Spleen (tissue), 7 donors: Measurements from ENCODE around the gene NRXN2.

ENCODE experiments used
- POLR2A ChIP-seq, 3 donors: fragments of 450-650 bp; IDR thresholded peaks; one replicate each; pipeline ENCODE4 v1.5.1; 2017; ENCODE audit warnings: antibody characterized with exemption in 3 of 3, mild to moderate bottlenecking in 1 of 3
- TF ChIP-seq, protein P1 (sequence below), 11 experiments: fragments of 200-600 bp in 7 of 11; fragments of 450-650 bp in 4 of 11; sonication (generic) in 4 of 11; IDR thresholded peaks in 8 of 11; conservative IDR thresholded peaks in 3 of 11; 1 replicate in 7 of 11; 2 replicates in 4 of 11; pipeline versions ENCODE4 v1.4.0 to v1.8.0; 2016 to 2021; ENCODE audit warnings: antibody characterized with exemption in 11 of 11, inconsistent platforms in 4 of 11, mild to moderate bottlenecking in 1 of 11
- donor health status: DM: no; HTN: no; CAD: no; lungs with moderate emphysema.
- donor health status: DM: no; HTN: no; CAD: no.
- donor health status: DM: no; HTN: no; CAD: no.

DNA sequence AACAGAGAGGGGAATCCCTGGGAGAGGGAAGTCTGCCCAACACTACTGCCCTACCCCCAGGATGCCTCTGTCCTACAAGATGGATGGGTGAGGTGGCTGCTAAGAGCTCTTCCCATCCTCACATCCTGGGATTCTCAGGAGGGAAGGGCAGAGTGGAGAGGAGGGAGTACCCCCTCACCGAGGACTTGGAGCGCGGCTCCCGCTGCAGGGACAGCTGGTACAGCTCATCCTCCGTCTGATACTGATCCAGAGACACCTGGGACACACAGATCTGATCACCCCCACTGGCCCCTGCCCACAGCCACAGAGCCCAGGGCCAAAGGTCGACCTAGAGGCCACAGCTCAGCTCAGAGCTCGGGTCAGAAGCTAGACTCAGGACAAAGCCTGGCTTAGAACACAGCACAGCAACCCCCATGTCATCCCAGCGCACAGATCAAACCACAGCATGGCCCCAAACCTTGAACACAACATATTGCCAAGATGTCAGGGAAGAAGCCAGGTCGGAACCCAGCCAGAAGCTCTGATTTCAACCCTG lies 12.8 kb upstream of the NRXN2 start:
- TF ChIP-seq POLR2A (IDR thresholded peaks at IDR 0.05): no peak
- TF ChIP-seq, protein P1, sequence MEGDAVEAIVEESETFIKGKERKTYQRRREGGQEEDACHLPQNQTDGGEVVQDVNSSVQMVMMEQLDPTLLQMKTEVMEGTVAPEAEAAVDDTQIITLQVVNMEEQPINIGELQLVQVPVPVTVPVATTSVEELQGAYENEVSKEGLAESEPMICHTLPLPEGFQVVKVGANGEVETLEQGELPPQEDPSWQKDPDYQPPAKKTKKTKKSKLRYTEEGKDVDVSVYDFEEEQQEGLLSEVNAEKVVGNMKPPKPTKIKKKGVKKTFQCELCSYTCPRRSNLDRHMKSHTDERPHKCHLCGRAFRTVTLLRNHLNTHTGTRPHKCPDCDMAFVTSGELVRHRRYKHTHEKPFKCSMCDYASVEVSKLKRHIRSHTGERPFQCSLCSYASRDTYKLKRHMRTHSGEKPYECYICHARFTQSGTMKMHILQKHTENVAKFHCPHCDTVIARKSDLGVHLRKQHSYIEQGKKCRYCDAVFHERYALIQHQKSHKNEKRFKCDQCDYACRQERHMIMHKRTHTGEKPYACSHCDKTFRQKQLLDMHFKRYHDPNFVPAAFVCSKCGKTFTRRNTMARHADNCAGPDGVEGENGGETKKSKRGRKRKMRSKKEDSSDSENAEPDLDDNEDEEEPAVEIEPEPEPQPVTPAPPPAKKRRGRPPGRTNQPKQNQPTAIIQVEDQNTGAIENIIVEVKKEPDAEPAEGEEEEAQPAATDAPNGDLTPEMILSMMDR (IDR thresholded peaks at IDR 0.05 in 8 of 11, conservative IDR thresholded peaks at IDR 0.05 in 3 of 11): no peak
